Prostate gland (tissue), 2 donors: ENCODE results near the gene FAM83G.

Experiments
- CTCF ChIP-seq, 4 experiments: fragments of 200-600 bp in 2 of 4; fragments of 450-650 bp in 2 of 4; sonication (generic) in 2 of 4; IDR thresholded peaks; 1 replicate in 3 of 4; 2 replicates in 1 of 4; pipeline ENCODE4 v1.5.1; 2016 to 2019; ENCODE audit warnings: antibody characterized with exemption in 4 of 4, mild to moderate bottlenecking in 2 of 4, moderate library complexity in 2 of 4
- POLR2A ChIP-seq: fragments of 450-650 bp; IDR thresholded peaks from one replicate; pipeline ENCODE4 v1.6.1; 2016; ENCODE audit warnings: antibody characterized with exemption, mild to moderate bottlenecking

GRCh38 chr17:18981642-18982424, 22.7 kb downstream of the FAM83G start:
- TF ChIP-seq CTCF (IDR thresholded peaks at IDR 0.05) (no peak), POLR2A (no peak)
